ENCODE measurements around the gene DOK1.

The DOK1 gene

DNA sequence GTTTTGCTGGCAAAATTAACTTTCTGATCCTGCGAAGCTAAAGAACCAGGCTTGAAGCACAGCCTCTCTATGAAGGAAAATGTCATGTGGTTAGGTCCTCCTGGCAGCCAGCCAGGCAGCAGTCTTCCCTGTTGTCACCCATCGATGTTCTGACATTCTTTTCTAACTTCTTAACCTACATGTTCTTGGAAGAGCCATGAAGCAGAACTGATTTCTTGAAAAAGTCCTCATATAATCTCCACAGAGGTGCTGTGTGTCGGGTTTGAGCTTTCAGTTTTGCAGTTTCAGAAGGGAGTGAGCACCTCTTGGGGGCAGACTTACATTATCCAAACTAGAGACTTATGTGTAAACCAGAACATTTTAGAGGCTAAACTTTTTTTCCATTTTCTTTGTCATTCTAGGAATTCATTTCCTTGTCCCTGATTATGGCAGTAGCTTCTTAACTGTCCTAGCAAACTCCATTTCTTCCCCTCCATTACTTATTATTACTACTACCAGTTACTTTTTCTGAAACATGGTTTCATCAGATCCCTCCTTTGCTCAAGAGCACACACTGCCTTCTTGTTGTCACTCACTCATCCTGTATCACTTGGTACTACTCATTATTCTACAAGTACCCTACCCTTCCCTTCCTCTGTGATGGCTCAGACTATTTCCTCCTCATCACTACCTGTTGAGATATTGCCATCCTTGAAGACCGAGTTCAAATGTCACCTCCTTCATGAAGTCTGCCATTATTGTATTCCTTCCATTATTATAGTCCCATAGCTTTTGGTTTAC lies 31.1 kb downstream of the DOK1 start:
- no peaks in the 10 kb centered on the region for H3K27me3 ChIP-seq (replicated peaks; ENCODE audit: control insufficient read depth, insufficient read depth, low read length)
- H3K4me3 ChIP-seq (replicated peaks; ENCODE audit: low read depth, low read length), result peak overlapping the region; percentile 5; the same call in 1 of the 2 replicates
- no peaks in the 10 kb centered on the region for H3K36me3 ChIP-seq (ENCODE audit: control insufficient read depth, insufficient read depth, low read length)
- TF ChIP-seq, protein P1, sequence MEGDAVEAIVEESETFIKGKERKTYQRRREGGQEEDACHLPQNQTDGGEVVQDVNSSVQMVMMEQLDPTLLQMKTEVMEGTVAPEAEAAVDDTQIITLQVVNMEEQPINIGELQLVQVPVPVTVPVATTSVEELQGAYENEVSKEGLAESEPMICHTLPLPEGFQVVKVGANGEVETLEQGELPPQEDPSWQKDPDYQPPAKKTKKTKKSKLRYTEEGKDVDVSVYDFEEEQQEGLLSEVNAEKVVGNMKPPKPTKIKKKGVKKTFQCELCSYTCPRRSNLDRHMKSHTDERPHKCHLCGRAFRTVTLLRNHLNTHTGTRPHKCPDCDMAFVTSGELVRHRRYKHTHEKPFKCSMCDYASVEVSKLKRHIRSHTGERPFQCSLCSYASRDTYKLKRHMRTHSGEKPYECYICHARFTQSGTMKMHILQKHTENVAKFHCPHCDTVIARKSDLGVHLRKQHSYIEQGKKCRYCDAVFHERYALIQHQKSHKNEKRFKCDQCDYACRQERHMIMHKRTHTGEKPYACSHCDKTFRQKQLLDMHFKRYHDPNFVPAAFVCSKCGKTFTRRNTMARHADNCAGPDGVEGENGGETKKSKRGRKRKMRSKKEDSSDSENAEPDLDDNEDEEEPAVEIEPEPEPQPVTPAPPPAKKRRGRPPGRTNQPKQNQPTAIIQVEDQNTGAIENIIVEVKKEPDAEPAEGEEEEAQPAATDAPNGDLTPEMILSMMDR (IDR thresholded peaks at IDR 0.05; ENCODE audit: insufficient read depth, low read length, poor library complexity, severe bottlenecking), result peak; percentile 36
- no peak for DNase-seq (ENCODE audit: extremely low read depth, insufficient read length)

GRCh38 chr2:74587664-74588277 lies 33.3 kb downstream of the DOK1 start:
- TF ChIP-seq, protein P1 (IDR thresholded peaks at IDR 0.05; ENCODE audit: insufficient read depth, low read length, poor library complexity, severe bottlenecking), result peak; percentile 73
- DNase-seq (ENCODE audit: extremely low read depth, insufficient read length), result peak; percentile 50
- no peak overlapping the region for H3K4me3 ChIP-seq (replicated peaks; ENCODE audit: low read depth, low read length)
- H3K27me3 ChIP-seq (replicated peaks; ENCODE audit: control insufficient read depth, insufficient read depth, low read length), result no peaks in the 10 kb centered on the region
- no peaks in the 10 kb centered on the region for H3K36me3 ChIP-seq (ENCODE audit: control insufficient read depth, insufficient read depth, low read length)

- no peaks in the 10 kb centered on the region for H3K36me3 ChIP-seq (ENCODE audit: control insufficient read depth, insufficient read depth, low read length)
- TF ChIP-seq, protein P1 (IDR thresholded peaks at IDR 0.05; ENCODE audit: insufficient read depth, low read length, poor library complexity, severe bottlenecking), result no peak
- H3K4me3 ChIP-seq (replicated peaks; ENCODE audit: low read depth, low read length), result no peak overlapping the region
- no peak for DNase-seq (ENCODE audit: extremely low read depth, insufficient read length)
- no peaks in the 10 kb centered on the region for H3K27me3 ChIP-seq (replicated peaks; ENCODE audit: control insufficient read depth, insufficient read depth, low read length)
These were observed 34.1 kb downstream of the DOK1 start for GRCh38 chr2:74588664-74589063.

DNA sequence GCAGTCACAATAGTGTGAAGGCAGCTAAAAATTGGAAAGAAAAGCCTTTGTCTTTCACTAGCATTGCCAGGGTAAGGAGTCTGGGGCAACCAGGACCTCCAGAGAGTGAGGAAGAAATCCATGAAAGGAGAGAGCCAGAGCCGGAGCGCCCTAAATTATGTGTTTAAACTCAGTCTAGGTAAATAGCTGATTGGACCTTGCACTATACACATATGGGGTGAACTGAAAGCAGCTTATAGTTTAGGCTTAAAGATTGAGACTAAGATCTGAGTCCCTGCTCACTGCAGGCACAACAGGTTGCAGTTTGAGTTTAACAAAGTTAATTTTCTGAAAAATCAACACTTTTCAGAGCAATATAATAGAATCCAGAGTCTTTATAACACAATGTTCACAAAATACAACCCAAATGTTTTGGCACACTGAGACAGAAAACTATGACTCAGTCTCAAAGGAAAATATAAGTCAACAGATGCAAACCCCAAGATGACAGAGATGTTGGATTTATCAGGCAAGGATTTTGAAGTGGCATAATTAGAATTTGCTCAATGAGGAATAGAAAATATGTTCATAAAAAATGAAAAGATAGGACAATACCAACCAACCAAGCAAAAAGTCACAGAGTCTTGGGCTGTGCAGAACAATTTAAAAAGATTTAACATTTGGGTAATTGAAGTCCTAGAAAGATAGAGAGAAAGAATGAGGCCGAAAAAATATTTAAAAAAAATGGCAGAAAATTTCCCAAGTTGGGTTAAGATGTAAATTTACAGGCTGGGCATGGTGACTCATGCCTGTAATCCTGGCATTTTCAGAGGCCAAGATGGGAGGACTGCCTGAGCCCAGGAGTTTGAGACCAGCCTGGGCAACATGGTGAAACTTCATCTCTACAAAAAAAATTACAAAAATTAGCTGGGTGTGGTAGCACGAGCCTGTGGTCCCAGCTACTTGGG lies 39.6 kb downstream of the DOK1 start:
- DNase-seq (ENCODE audit: extremely low read depth, insufficient read length), result no peak

GRCh38 chr2:74596584-74596983 lies 42.1 kb downstream of the DOK1 start:
- H3K27me3 ChIP-seq (replicated peaks; ENCODE audit: control insufficient read depth, insufficient read depth, low read length), result no peaks in the 10 kb centered on the region
- H3K36me3 ChIP-seq (ENCODE audit: control insufficient read depth, insufficient read depth, low read length), result no peaks in the 10 kb centered on the region
- no peak overlapping the region for H3K4me3 ChIP-seq (replicated peaks; ENCODE audit: low read depth, low read length)
- no peak for DNase-seq (ENCODE audit: extremely low read depth, insufficient read length)
- TF ChIP-seq, protein P1 (IDR thresholded peaks at IDR 0.05; ENCODE audit: insufficient read depth, low read length, poor library complexity, severe bottlenecking), result no peak

More for the DNA sequence above, 39.6 kb downstream of the DOK1 start:
- H3K4me3 ChIP-seq (replicated peaks; ENCODE audit: low read depth, low read length), result no peak overlapping the region
- TF ChIP-seq, protein P1 (IDR thresholded peaks at IDR 0.05; ENCODE audit: insufficient read depth, low read length, poor library complexity, severe bottlenecking), result no peak
- H3K27me3 ChIP-seq (replicated peaks; ENCODE audit: control insufficient read depth, insufficient read depth, low read length), result no peaks in the 10 kb centered on the region
- no peaks in the 10 kb centered on the region for H3K36me3 ChIP-seq (ENCODE audit: control insufficient read depth, insufficient read depth, low read length)
